GM23338 (cell line): ENCODE data around the gene CELSR1. TPM values are rescaled to one million over a fixed set of nuclear protein-coding genes. Genes with fewer than 3 reads are reported as not detected.
A peak's percentile ranks its signal among the peaks of the same experiment; 100 is the strongest.

ENCODE experiments used
- ATAC-seq: fragments of 200-7000 bp; cut with Tn5 transposase; 3 replicates; pipeline ENCODE4 v1.9.1; 2020
- DNase-seq: peaks from one replicate; pipeline ENCODE4 v3.0.0-alpha.2; 2015; ENCODE audit warnings: low spot score
- H2AFZ ChIP-seq: fragments of 200-600 bp; sonication (generic); 2 replicates; pipeline ENCODE4 v1.8.0; 2016; ENCODE audit warnings: antibody characterized with exemption, mild to moderate bottlenecking, moderate library complexity
- H3F3A ChIP-seq: fragments of 200-600 bp; sonication (generic); replicated peaks from 2 replicates; pipeline ENCODE4 v1.8.0; 2017; ENCODE audit warnings: antibody characterized with exemption, mixed run types, low read depth
- H3K27ac ChIP-seq: fragments of 200-600 bp; sonication (generic); 2 replicates; pipeline ENCODE4 v1.6.1; 2016; ENCODE audit warnings: low read depth
- H3K27me3 ChIP-seq: fragments of 200-600 bp; sonication (generic); 2 replicates; pipeline ENCODE4 v1.8.0; 2016; ENCODE audit warnings: mild to moderate bottlenecking, mixed run types, moderate library complexity; ENCODE audit not compliant: insufficient read depth
- H3K36me3 ChIP-seq: fragments of 200-600 bp; sonication (generic); 2 replicates; pipeline ENCODE4 v1.8.0; 2016; ENCODE audit warnings: mild to moderate bottlenecking; ENCODE audit not compliant: insufficient read depth
- H3K4me1 ChIP-seq: fragments of 200-600 bp; sonication (generic); 2 replicates; pipeline ENCODE4 v1.8.0; 2016; ENCODE audit warnings: mild to moderate bottlenecking, moderate library complexity; ENCODE audit not compliant: insufficient read depth
- H3K4me2 ChIP-seq: fragments of 200-600 bp; sonication (generic); 2 replicates; pipeline ENCODE4 v1.7.1; 2017; ENCODE audit warnings: mixed run types
- H3K4me3 ChIP-seq: fragments of 200-600 bp; sonication (generic); 2 replicates; pipeline ENCODE4 v1.6.1; 2016; ENCODE audit warnings: mixed run types
- H3K79me2 ChIP-seq: fragments of 200-600 bp; sonication (generic); replicated peaks from 2 replicates; pipeline ENCODE4 v1.8.0; 2017; ENCODE audit warnings: mild to moderate bottlenecking; ENCODE audit not compliant: insufficient read depth
- H3K9me2 ChIP-seq: fragments of 200-600 bp; sonication (generic); 2 replicates; pipeline ENCODE4 v1.8.0; 2017; ENCODE audit not compliant: insufficient read depth
- H4K20me1 ChIP-seq: fragments of 200-600 bp; sonication (generic); replicated peaks from 2 replicates; pipeline ENCODE4 v1.8.0; 2017; ENCODE audit warnings: mild to moderate bottlenecking; ENCODE audit not compliant: insufficient read depth
- H3K27ac Mint-ChIP-seq: 2 replicates; pipeline ENCODE4 v1.8.0; 2020; ENCODE audit warnings: inconsistent platforms, mild to moderate bottlenecking, moderate library complexity, mixed read lengths
- H3K27me3 Mint-ChIP-seq: 3 replicates; pipeline ENCODE4 v1.8.0; 2022; ENCODE audit warnings: low read depth, mild to moderate bottlenecking, moderate library complexity, mixed read lengths, inconsistent platforms; ENCODE audit not compliant: insufficient read depth, poor library complexity
- H3K36me3 Mint-ChIP-seq: 3 replicates; pipeline ENCODE4 v1.8.0; 2021; ENCODE audit warnings: low read depth, mild to moderate bottlenecking, inconsistent platforms, moderate library complexity, mixed read lengths
- H3K4me1 Mint-ChIP-seq: 3 replicates; pipeline ENCODE4 v1.8.0; 2020; ENCODE audit warnings: mild to moderate bottlenecking, inconsistent platforms, mixed read lengths
- H3K4me3 Mint-ChIP-seq: 3 replicates; pipeline ENCODE4 v1.8.0; 2021; ENCODE audit warnings: moderate library complexity, mild to moderate bottlenecking, inconsistent platforms, mixed read lengths
- H3K9me3 Mint-ChIP-seq: 3 replicates; pipeline ENCODE4 v1.8.0; 2020; ENCODE audit warnings: moderate library complexity, mild to moderate bottlenecking, inconsistent platforms, mixed read lengths
- CREB1 ChIP-seq: fragments of 250-450 bp; sonication (Bioruptor Pico); IDR thresholded peaks from 2 replicates; pipeline ENCODE4 v1.5.0; 2020; ENCODE audit warnings: low read depth, mild to moderate bottlenecking, moderate library complexity
- EZH2 ChIP-seq: fragments of 200-600 bp; sonication (generic); IDR thresholded peaks from one replicate; pipeline ENCODE4 v1.8.0; 2017; ENCODE audit warnings: antibody characterized with exemption, mild to moderate bottlenecking, low read depth; ENCODE audit not compliant: unreplicated experiment
- EZH2phosphoT487 ChIP-seq: fragments of 200-600 bp; sonication (generic); IDR thresholded peaks from one replicate; pipeline ENCODE4 v1.8.1; 2018; ENCODE audit warnings: antibody characterized with exemption; ENCODE audit not compliant: unreplicated experiment
- NANOG ChIP-seq: IDR thresholded peaks from 2 replicates; pipeline ENCODE4 v1.6.1; 2016; ENCODE audit warnings: antibody characterized with exemption, borderline replicate concordance
- STAT1 ChIP-seq: IDR thresholded peaks from one replicate; pipeline ENCODE4 v1.6.1; 2016; ENCODE audit warnings: antibody characterized with exemption; ENCODE audit not compliant: unreplicated experiment
- ZNF114 ChIP-seq: fragments of 250-450 bp; sonication (Bioruptor Pico); IDR thresholded peaks from 2 replicates; pipeline ENCODE4 v1.5.0; 2020; ENCODE audit warnings: mild to moderate bottlenecking, moderate library complexity
- polyA plus RNA-seq: library from polyadenylated mRNA; unstranded; fragments of >200 nt; fragmentation: Nextera tagmentation; extraction: Ambion mirVana; gene quantifications from 2 replicates; pipeline ENCODE4 v1.2.1, GENCODE V29; 2016
- total RNA-seq: library from RNA; depleted of rRNA; stranded (reverse); fragments of >200 nt; shearing (Covaris generic); gene quantifications from 2 replicates; pipeline ENCODE4 v1.2.3, GENCODE V29; 2014
- TF ChIP-seq, protein P1 (sequence below): IDR thresholded peaks from 2 replicates; pipeline ENCODE4 v1.6.1; 2016; ENCODE audit warnings: antibody characterized with exemption
- TF ChIP-seq, protein P2 (sequence below), 2 experiments: fragments of 200-600 bp in 1 of 2; sonication (generic) in 1 of 2; conservative IDR thresholded peaks; 2 replicates each; pipeline versions ENCODE4 v1.5.1 to v1.6.1; 2016 to 2017; ENCODE audit warnings: antibody characterized with exemption in 2 of 2, low read depth in 2 of 2, mild to moderate bottlenecking in 2 of 2, moderate library complexity in 1 of 2
- TF ChIP-seq, protein P3 (sequence below): fragments of 250-450 bp; sonication (Bioruptor Pico); IDR thresholded peaks from 2 replicates; pipeline ENCODE4 v1.5.0; 2020; ENCODE audit warnings: mild to moderate bottlenecking, moderate library complexity

Gene CELSR1
- total and polyA plus RNA-seq, 2 experiments from 2014 or later, result 4.8 to 20.4 TPM

DNA sequence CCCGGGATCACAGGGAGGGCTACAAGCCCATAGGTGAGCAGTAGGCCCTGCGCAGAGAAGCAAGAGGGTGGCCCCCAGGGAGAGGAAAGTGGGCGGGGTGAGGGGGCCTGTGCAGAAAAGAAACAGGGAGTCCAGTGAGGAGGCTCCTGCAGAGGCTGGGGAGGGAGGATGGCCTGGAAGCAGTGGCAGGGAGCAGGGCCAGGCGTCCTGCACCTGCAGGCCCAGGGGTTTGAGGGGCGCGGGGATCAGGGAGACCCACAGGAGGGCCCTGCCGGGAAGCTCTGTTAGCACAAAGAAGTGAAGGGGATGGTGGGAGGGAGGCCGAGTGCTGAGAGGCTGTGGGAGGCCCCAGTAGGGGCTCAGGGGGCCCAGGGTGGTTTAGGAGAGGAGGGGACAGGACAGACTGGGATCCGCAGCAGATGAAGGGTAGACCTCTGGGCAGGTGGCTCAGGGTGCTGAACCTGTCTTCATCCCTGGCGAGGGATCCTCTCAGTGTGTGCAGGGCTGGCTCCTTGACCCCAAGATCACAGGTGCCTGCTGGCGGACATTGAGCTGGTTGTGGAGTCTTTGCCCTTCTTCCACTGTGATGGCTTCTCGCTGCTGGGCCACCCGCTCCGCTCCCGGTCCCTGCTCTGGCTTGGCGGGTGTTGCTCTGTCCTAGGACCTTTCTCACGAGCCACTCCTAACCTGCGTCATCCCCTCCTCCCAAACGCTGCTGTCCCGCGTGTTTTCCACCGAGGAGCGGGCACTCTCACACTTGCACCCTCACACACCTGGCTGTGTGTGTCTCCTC is 31.8 kb upstream of the CELSR1 start (continued):
- TF ChIP-seq, protein P1, sequence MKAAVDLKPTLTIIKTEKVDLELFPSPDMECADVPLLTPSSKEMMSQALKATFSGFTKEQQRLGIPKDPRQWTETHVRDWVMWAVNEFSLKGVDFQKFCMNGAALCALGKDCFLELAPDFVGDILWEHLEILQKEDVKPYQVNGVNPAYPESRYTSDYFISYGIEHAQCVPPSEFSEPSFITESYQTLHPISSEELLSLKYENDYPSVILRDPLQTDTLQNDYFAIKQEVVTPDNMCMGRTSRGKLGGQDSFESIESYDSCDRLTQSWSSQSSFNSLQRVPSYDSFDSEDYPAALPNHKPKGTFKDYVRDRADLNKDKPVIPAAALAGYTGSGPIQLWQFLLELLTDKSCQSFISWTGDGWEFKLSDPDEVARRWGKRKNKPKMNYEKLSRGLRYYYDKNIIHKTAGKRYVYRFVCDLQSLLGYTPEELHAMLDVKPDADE, result no peak
- TF ChIP-seq STAT1, result no peak
- no peak for TF ChIP-seq CREB1 (CRISPR knock-in tag)
- TF ChIP-seq EZH2, result no peak
- TF ChIP-seq, protein P2, sequence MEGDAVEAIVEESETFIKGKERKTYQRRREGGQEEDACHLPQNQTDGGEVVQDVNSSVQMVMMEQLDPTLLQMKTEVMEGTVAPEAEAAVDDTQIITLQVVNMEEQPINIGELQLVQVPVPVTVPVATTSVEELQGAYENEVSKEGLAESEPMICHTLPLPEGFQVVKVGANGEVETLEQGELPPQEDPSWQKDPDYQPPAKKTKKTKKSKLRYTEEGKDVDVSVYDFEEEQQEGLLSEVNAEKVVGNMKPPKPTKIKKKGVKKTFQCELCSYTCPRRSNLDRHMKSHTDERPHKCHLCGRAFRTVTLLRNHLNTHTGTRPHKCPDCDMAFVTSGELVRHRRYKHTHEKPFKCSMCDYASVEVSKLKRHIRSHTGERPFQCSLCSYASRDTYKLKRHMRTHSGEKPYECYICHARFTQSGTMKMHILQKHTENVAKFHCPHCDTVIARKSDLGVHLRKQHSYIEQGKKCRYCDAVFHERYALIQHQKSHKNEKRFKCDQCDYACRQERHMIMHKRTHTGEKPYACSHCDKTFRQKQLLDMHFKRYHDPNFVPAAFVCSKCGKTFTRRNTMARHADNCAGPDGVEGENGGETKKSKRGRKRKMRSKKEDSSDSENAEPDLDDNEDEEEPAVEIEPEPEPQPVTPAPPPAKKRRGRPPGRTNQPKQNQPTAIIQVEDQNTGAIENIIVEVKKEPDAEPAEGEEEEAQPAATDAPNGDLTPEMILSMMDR (conservative IDR thresholded peaks at IDR 0.05; ENCODE audit: low read depth in 2 of 2), result no peak
- TF ChIP-seq ZNF114, result no peak
- TF ChIP-seq EZH2phosphoT487, result no peak
- no peak for TF ChIP-seq NANOG

DNA sequence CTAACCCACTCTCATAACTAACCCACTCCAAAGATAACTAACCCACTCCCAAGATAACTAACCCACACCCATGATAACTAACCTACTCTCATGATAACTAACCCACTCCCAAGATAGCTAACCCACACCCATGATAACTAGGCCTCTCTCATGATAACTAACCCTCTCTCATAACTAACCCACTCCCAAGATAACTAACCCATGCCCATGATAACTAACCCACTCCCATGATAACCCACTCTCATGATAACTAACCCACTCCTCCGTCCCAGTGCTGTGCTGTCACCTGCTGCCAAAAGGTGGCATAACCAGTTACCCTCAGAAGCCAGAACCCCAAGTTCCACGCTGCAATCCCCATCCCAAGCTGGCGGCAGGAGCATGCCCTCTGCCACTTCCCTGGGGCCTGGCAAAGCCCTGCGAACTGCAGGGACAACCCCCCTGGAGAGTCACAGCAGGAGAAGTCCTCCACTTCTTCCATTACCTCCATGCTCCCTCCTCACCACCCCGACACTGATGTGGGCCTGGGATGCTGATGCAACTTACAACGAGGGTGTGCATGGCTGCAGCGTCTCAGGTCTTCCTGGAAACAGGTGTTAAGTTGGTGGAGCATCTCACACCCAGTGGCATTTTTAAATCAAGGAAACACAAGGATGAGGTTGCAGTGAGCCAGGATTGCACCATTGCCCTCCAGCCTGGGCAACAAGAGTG is 30.8 kb upstream of the CELSR1 start:
- peaks cover 9% of the 10 kb centered on the region; the same call in 2 of the 3 replicates for H3K36me3 Mint-ChIP-seq
- ATAC-seq (no peak), DNase-seq (no peak)
- H3K4me3 ChIP-seq, result no peak overlapping the region
- H3K4me1 ChIP-seq, result no peaks in the 10 kb centered on the region
- no peaks in the 10 kb centered on the region for H4K20me1 ChIP-seq
- H3K79me2 ChIP-seq, result no peaks in the 10 kb centered on the region
- peaks cover 5% of the 10 kb centered on the region for H3K27me3 Mint-ChIP-seq
- no peaks in the 10 kb centered on the region for H3K9me2 ChIP-seq
- no peak overlapping the region for H3K4me3 Mint-ChIP-seq
- no peak overlapping the region for H3K27ac Mint-ChIP-seq
- TF ChIP-seq, protein P2 (conservative IDR thresholded peaks at IDR 0.05; ENCODE audit: low read depth in 2 of 2), result peak in 1 of 2 experiments; percentile 34; a peak in 2 of 4 replicates
- TF ChIP-seq, protein P3, sequence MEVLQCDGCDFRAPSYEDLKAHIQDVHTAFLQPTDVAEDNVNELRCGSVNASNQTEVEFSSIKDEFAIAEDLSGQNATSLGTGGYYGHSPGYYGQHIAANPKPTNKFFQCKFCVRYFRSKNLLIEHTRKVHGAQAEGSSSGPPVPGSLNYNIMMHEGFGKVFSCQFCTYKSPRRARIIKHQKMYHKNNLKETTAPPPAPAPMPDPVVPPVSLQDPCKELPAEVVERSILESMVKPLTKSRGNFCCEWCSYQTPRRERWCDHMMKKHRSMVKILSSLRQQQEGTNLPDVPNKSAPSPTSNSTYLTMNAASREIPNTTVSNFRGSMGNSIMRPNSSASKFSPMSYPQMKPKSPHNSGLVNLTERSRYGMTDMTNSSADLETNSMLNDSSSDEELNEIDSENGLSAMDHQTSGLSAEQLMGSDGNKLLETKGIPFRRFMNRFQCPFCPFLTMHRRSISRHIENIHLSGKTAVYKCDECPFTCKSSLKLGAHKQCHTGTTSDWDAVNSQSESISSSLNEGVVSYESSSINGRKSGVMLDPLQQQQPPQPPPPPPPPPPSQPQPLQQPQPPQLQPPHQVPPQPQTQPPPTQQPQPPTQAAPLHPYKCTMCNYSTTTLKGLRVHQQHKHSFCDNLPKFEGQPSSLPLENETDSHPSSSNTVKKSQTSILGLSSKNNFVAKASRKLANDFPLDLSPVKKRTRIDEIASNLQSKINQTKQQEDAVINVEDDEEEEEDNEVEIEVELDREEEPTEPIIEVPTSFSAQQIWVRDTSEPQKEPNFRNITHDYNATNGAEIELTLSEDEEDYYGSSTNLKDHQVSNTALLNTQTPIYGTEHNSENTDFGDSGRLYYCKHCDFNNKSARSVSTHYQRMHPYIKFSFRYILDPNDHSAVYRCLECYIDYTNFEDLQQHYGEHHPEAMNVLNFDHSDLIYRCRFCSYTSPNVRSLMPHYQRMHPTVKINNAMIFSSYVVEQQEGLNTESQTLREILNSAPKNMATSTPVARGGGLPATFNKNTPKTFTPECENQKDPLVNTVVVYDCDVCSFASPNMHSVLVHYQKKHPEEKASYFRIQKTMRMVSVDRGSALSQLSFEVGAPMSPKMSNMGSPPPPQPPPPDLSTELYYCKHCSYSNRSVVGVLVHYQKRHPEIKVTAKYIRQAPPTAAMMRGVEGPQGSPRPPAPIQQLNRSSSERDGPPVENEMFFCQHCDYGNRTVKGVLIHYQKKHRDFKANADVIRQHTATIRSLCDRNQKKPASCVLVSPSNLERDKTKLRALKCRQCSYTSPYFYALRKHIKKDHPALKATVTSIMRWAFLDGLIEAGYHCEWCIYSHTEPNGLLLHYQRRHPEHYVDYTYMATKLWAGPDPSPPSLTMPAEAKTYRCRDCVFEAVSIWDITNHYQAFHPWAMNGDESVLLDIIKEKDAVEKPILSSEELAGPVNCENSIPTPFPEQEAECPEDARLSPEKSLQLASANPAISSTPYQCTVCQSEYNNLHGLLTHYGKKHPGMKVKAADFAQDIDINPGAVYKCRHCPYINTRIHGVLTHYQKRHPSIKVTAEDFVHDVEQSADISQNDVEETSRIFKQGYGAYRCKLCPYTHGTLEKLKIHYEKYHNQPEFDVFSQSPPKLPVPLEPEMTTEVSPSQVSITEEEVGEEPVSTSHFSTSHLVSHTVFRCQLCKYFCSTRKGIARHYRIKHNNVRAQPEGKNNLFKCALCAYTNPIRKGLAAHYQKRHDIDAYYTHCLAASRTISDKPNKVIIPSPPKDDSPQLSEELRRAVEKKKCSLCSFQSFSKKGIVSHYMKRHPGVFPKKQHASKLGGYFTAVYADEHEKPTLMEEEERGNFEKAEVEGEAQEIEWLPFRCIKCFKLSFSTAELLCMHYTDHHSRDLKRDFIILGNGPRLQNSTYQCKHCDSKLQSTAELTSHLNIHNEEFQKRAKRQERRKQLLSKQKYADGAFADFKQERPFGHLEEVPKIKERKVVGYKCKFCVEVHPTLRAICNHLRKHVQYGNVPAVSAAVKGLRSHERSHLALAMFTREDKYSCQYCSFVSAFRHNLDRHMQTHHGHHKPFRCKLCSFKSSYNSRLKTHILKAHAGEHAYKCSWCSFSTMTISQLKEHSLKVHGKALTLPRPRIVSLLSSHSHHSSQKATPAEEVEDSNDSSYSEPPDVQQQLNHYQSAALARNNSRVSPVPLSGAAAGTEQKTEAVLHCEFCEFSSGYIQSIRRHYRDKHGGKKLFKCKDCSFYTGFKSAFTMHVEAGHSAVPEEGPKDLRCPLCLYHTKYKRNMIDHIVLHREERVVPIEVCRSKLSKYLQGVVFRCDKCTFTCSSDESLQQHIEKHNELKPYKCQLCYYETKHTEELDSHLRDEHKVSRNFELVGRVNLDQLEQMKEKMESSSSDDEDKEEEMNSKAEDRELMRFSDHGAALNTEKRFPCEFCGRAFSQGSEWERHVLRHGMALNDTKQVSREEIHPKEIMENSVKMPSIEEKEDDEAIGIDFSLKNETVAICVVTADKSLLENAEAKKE (CRISPR knock-in tag), result no peak
- H2AFZ ChIP-seq, result no peak overlapping the region
- H3K27ac ChIP-seq, result no peak overlapping the region
- H3K36me3 ChIP-seq, result no peaks in the 10 kb centered on the region
- no peaks in the 10 kb centered on the region for H3K27me3 ChIP-seq
- peaks cover 22% of the 10 kb centered on the region for H3K9me3 Mint-ChIP-seq
- H3K4me2 ChIP-seq, result no peak overlapping the region
- H3F3A ChIP-seq, result peaks cover 2% of the 10 kb centered on the region; the same call in 1 of the 2 replicates
- H3K4me1 Mint-ChIP-seq, result peaks cover 9% of the 10 kb centered on the region; the same call in 2 of the 3 replicates
